A549 (cell line): ENCODE data around the gene SHISAL1.

Experiments
- CTCF ChIP-seq: fragments of >200 bp; sonication (Bioruptor Twin); formaldehyde crosslinking; IDR thresholded peaks from 3 replicates; pipeline ENCODE4 v1.5.1; 2016
- EP300 ChIP-seq, 2 experiments: fragments of >200 bp; sonication (Bioruptor Twin); formaldehyde crosslinking; IDR thresholded peaks; 2 replicates in 1 of 2; 3 replicates in 1 of 2; pipeline ENCODE4 v1.6.1; 2016 to 2017
- ESRRA ChIP-seq: fragments of 150-350 bp; IDR thresholded peaks from 2 replicates; pipeline ENCODE4 v1.6.1; 2014; ENCODE audit warnings: mild to moderate bottlenecking, low read length, borderline replicate concordance
- HES2 ChIP-seq: fragments of >200 bp; sonication (Bioruptor Twin); formaldehyde crosslinking; IDR thresholded peaks from 2 replicates; pipeline ENCODE4 v1.6.1; 2016
- JUN ChIP-seq, 2 experiments: fragments of >200 bp; sonication (Bioruptor Twin); formaldehyde crosslinking; IDR thresholded peaks; 2 replicates in 1 of 2; 3 replicates in 1 of 2; pipeline ENCODE4 v1.6.1; 2016 to 2017
- JUNB ChIP-seq: fragments of >200 bp; sonication (Bioruptor Twin); formaldehyde crosslinking; IDR thresholded peaks from 2 replicates; pipeline ENCODE4 v1.6.1; 2016
- KDM1A ChIP-seq: fragments of 200-600 bp; sonication (generic); IDR thresholded peaks from 2 replicates; pipeline ENCODE4 v1.6.1; 2016; ENCODE audit warnings: low read depth, mild to moderate bottlenecking
- POLR2AphosphoS2 ChIP-seq: conservative IDR thresholded peaks from 2 replicates; pipeline ENCODE4 v1.6.1; 2012; ENCODE audit warnings: low read length, improper control_type of control experiment, inconsistent platforms
- REST ChIP-seq: fragments of 200-600 bp; sonication (generic); IDR thresholded peaks from 2 replicates; pipeline ENCODE4 v1.6.1; 2016; ENCODE audit warnings: antibody characterized with exemption, mild to moderate bottlenecking, moderate library complexity
- USF2 ChIP-seq: fragments of 450-650 bp; IDR thresholded peaks from 2 replicates; pipeline ENCODE4 v1.6.1; 2014; ENCODE audit warnings: antibody characterized with exemption

GRCh38 chr22:44224166-44224565, 88.6 kb downstream of the SHISAL1 start:
- no peak for TF ChIP-seq KDM1A
- TF ChIP-seq CTCF: no peak
- no peak for TF ChIP-seq REST
- no peak for TF ChIP-seq HES2
- no peak for TF ChIP-seq JUN (IDR thresholded peaks at IDR 0.05)
- TF ChIP-seq USF2: no peak
- TF ChIP-seq POLR2AphosphoS2: no peak
- TF ChIP-seq EP300 (IDR thresholded peaks at IDR 0.05): no peak
- no peak for TF ChIP-seq JUNB
- TF ChIP-seq ESRRA: no peak
